NB4 (cell line): ENCODE data around the gene SEC61B.

ENCODE experiments used
- CTCF ChIP-seq: IDR thresholded peaks from one replicate; pipeline ENCODE4 v1.5.1; 2012; ENCODE audit warnings: low read depth, low read length
- POLR2A ChIP-seq: IDR thresholded peaks from 2 replicates; pipeline ENCODE4 v1.6.1; 2011; ENCODE audit warnings: mild to moderate bottlenecking; ENCODE audit not compliant: insufficient read length; ENCODE audit errors: extremely low read depth

DNA sequence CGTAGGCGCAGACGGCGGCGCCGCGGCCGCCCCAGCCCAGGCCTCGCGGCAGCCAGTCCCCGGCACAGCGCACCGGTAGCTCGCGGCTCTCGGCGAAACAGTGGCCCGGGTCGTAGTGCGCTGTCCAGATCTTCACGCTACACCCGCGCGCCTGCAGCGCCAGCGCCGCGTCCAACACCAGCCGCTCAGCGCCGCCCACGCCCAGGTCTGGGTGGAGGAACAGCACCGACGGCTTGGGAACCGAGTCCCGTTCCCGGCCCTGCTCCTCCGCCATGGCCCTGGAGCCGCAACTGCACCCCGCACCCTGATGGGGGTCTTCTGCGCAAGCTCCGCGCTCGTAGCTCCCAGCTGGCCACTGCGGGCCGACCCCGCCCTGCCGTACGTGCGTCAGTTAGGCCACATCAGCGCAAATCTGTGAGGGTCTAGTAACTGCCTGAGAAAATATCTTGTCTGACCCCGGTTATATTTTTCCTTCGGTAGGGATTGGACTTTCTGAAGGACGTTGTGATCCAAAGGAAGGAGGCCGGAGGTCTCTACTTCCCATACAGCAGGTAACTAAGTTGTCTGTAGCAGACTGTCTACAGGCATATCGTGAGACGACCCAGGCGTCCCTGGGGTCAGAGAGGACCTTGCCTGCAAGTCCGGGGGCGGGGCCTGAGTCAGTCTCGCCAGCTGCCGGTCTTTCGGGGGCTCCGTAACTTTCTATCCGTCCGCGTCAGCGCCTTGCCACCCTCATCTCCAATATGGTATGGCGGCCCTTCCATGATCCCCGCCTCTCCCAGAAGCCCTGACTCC lies at the start of gene SEC61B, which contains the start of gene ALG2:
- peak; percentile 82 for TF ChIP-seq POLR2A
- TF ChIP-seq CTCF, result no peak
